Hindlimb muscle (tissue), 1 donor: ENCODE results near the gene EPHA2. TPM values are rescaled to one million over a fixed set of nuclear protein-coding genes. Genes with fewer than 3 reads are reported as not detected.
A peak's percentile ranks its signal among the peaks of the same experiment; 100 is the strongest.
"Not testable (repeated sequence)": the region's sequence is repeated elsewhere in the genome, so short reads cannot be mapped to it uniquely, and the experiment has no call there.

Experiments
- DNase-seq: peaks from one replicate; pipeline ENCODE4 v3.0.0-alpha.2; 2013
- polyA plus RNA-seq: library from polyadenylated mRNA; unstranded; fragments of 120-200 nt; gene quantifications from one replicate; pipeline ENCODE4 v1.2.1, GENCODE V29; 2013; ENCODE audit not compliant: insufficient read length

Gene EPHA2
- polyA plus RNA-seq: 8.9 TPM

GRCh38 chr1:16155537-16156410 is at the start of gene EPHA2:
Gene EPHA2 (minus strand): TSS chr1:16156069. CDS start chr1:16155932, 137 bp downstream.
- no peak for DNase-seq

DNA sequence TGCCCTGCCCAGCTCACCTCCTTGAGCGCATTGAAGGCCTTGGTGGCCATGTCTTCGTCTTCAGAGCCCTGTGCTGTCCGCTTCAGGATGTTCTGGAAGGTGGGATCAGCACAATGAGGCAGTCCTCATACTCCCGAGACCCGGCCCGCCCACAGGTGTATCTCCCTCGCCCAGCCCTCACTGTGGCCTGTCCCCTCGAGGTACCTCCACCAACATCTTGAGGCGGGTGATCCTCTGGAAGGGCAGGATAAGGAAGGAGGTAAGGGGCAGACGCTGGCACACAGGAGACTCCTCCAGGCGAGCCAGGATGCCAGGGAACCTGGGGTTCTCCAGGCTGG is 49.4 kb upstream of the EPHA2 start:
- no peak for DNase-seq

DNA sequence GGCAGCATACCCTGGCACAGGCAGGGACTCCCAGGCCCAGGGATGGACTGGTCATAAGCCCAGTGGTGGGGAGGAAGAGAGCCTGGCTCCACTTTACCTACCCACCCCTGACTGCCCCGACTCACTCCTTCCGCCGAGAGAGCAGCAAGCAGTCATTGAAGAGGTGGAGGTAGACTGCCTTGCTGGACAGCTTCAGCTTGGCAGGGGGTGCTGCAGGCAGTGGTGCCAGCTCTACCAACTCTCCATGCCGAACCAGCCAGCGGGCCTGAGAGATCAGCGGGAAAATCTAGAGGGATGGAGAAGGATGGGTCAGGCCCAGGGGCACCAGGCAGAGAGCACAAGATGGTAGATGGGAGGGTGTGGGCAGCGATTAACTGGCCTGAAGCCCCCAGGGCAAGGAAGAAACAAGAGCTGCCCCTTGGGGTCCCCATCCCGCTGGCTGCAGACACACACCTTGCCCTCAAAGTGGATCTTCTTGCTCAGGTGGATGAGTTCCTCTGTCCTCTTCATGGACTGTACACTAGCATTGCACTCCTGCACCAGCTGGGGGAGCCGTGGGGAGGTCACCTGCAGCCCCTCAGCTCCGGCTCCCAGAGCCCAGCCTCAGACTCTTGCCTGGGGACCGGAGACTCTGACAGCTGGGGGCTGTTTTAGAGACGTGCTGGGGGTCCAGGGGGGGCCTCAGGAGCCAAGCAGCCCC is 48.9 kb upstream of the EPHA2 start:
- no peak for DNase-seq

- no peak for DNase-seq
These were observed 48.3 kb upstream of the EPHA2 start for GRCh38 chr1:16204216-16204615.

- DNase-seq: no peak
These were observed 47.7 kb upstream of the EPHA2 start for GRCh38 chr1:16203550-16203949.

DNA sequence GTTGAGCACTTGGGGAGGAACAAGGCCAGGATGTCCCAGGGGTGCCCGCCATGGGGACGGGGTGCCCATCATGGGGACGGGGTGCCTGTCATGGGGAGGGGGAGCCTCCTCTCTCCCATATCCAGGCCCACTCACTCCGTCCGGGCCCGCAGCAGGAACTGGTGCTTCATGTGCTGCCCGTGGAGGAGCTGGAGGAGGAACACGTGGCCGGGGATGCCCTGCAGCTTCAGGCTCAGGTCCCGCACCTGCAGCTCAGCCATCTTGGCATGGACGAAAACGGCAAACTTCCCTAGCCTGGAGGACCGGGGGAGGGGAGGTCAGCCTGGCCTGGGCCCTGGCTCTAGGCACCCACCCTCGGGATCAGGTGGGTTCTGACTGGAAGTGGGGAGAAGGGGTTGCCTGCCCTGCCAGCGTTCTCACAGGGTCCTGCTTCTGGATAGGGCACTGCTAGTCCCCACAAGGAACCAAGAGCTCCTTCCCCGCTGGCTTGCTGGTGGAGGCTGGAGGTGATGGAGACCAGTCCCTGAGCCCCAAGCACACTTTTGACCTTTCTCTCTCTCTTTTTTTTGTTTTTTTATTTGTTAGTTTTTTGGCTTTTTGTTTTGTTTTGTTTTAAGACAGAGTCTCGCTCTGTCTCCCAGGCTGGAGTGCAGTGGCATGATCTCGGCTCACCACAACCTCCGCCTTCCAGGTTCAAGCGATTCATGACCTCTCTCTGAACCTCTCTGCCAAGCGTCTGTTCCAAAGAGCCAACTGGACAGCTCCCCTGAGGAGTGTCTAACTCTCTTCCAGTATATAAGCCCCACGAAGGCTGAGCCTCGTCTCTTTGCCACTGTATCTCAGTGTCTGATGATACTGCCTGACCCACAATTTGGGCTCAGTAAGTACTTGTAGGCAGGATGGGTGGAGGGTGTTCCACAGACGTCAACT is 46.7 kb upstream of the EPHA2 start:
- DNase-seq: no peak

DNA sequence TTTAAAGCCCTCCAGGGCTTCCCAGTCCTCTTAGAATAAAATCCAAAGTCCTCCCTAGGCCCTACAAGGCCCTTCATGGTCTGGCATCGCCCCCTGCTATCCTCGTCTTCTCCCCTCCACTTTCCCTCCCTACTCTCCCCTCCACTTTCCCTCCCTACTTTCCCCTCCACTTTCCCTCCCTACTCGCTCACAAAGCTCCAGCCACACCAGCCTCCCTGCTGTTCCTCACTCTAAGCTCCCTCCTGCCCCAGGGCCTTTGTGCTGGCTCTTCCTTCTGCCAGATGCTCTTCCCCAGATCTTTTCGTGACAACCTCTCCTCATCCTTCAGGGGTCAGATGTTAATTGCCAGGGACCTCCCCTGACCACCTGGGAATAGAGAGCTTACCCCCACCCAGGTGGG is 43.8 kb upstream of the EPHA2 start:
- no peak for DNase-seq

GRCh38 chr1:16199157-16199501 is 43.3 kb upstream of the EPHA2 start:
- DNase-seq: no peak

DNA sequence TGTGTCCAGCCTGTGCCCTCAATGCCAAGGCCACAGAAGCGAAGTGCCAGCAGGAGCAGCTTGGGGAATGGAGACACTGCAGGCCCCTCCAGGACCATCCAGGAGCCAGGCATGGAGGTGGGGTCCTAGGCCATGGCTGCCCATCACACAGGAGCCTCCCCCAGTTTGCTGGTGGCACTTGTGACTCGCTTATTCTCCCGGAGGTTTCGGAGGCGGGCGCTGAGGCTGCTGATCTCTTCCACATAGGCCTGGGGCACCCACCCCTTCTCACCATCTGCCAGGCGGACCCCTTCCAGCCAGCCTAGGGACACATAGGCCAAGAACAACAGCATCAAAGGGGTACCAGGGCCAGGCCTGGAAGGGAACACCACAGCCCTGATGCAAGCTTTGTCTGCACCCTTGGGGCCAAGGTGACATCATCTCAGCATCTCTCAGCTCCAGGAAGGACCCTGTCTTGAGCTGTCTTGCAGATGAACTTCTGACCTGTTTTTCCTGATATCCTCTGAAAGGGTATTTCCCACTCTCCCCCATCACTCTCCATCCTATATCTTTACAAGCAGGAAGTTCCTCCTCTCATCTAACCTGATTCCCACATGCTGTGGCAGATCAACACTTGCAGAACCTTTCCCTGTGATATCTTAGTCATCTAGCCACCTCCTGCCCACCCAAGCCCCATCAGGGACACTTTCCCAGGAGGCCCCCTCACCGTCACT is 42.7 kb upstream of the EPHA2 start:
- no peak for DNase-seq

DNA sequence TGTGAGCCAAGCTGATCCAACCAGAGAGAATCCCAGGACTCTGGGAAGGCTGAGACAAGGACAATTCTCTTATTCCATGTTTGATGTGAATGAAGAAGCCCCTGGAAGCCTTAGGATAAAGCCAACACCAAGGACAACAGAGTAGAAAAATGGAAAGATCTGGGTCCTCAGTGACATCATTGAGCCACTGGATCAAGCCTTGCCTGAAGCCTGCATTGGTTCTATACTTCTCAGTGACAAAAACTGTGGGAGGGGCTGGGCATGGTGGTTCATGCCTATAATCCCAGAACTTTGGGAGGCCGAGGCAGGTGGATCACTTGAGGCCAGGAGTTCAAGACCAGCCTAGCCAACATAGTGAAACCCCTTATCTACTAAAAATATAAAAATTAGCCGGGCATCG is 41.0 kb upstream of the EPHA2 start:
- no peak for DNase-seq

DNA sequence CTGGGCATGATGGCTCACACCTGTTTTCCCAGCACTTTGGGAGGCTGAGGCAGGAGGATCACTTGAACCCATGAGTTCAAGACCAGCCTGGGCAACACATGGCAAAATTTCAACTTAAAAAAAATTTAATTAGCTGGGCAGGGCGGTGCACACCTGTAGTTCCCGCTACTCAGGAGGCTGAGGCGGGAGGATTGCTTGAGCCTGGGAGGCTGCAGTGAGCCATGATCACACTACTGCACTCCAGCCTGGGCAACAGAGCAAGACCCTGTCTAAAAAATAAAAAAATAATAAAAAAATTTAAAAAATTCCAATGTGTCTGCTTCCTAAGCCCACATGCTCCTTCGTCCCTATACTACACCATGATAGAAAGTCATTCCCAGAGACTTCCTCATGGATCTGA is 40.3 kb upstream of the EPHA2 start:
- not testable (repeated sequence) for DNase-seq

GRCh38 chr1:16195518-16195905 is 39.6 kb upstream of the EPHA2 start:
- DNase-seq: no peak

- DNase-seq: no peak
These were observed 36.2 kb upstream of the EPHA2 start for GRCh38 chr1:16191916-16192546.

DNA sequence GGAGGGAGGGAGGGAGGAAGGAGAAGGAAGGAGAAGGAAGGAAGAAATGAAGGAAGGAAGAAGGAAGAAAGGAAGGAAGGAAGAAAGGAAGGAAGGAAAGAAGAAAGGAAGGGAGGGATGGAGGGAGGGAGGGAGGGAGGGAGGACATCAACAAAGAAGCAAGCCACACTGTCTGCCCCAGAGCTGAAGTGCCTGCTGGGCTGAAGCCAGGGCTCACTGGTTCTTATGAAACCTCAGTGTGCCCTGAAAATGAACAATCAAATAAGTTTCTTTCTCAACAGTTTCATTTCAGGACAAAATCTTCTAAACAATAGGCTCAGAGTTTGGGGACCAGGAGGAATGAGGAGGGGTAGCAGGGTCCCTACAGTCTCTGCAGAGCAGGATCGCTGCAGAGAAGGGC is 35.4 kb upstream of the EPHA2 start:
- no peak for DNase-seq

- DNase-seq: no peak
These were observed 34.2 kb upstream of the EPHA2 start for GRCh38 chr1:16189921-16190621.

- no peak for DNase-seq
These were observed 33.1 kb upstream of the EPHA2 start for GRCh38 chr1:16189003-16189402.

GRCh38 chr1:16187748-16188401 is 32.0 kb upstream of the EPHA2 start:
- peak; percentile 76 for DNase-seq

- no peak for DNase-seq
These were observed 30.9 kb upstream of the EPHA2 start for GRCh38 chr1:16186655-16187235.

DNA sequence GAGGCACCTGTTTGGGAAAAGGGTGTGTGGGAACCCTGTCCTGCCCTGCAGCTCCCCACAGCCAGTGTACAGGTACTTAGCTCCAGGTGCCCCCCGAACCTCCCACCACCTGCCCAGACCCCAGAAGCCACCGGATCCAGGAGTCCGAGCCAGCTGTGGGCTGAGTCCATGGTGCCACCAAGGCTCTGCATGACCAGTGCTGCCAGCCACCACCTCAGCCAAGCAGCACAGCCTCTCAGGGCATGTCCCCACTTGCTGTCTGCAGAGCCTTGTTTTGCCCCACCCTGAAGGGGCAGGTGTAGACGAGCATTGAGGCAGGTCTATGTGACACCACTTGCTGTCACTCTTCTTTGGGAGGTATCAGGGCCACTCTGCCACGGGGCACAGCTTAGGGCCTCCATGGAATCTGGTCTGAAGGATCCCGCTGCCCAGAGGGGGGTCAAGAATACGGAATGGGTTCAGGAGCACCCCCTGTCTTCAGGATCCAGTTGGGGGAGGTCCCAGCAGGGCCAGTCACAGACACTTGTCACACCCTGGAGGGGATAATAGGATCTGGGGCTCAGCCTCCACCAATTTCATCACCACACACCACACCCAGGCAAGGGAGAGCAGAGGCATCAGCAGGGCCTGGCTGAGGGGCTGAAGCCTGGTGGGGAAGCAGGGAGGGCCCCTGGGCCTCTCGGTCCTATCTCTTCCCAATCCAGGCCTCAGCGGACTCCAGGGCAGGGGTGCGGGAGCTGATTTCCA is 28.9 kb upstream of the EPHA2 start:
- no peak for DNase-seq
